Measurements from ENCODE around the gene RASAL3.

The RASAL3 gene

GRCh38 chr19:15471639-15472101, 7.3 kb upstream of the RASAL3 start:
- DNase-seq, result no peak

GRCh38 chr19:15469513-15470297, 5.4 kb upstream of the RASAL3 start:
- no peak for DNase-seq

- no peak for DNase-seq
Observed at GRCh38 chr19:15468675-15469512, 4.5 kb upstream of the RASAL3 start.

- DNase-seq, result no peak
Observed at GRCh38 chr19:15467734-15468214, 3.4 kb upstream of the RASAL3 start.

GRCh38 chr19:15466851-15467733, 2.7 kb upstream of the RASAL3 start:
- DNase-seq, result no peak

GRCh38 chr19:15463861-15464371, 428 bp downstream of the RASAL3 start:
- DNase-seq, result no peak

GRCh38 chr19:15461694-15462093, 2.6 kb downstream of the RASAL3 start:
- no peak for DNase-seq

- DNase-seq, result no peak
Observed at GRCh38 chr19:15457701-15458484, 6.5 kb downstream of the RASAL3 start.

GRCh38 chr19:15456871-15457700, 7.3 kb downstream of the RASAL3 start:
- peak in 1 of 2 experiments; percentile 4 for DNase-seq

- no peak for DNase-seq
Observed at GRCh38 chr19:15456441-15456840, 7.9 kb downstream of the RASAL3 start.

- DNase-seq, result no peak
Observed at GRCh38 chr19:15455996-15456395, 8.3 kb downstream of the RASAL3 start.

GRCh38 chr19:15453906-15454860, 10.2 kb downstream of the RASAL3 start:
- DNase-seq, result no peak

- DNase-seq, result no peak
Observed at GRCh38 chr19:15453091-15453578, 11.2 kb downstream of the RASAL3 start.

- peak in 1 of 2 experiments; percentile 8 for DNase-seq
Observed at GRCh38 chr19:15452111-15453047, 12.0 kb downstream of the RASAL3 start.

- DNase-seq, result no peak
Observed at GRCh38 chr19:15450528-15450890, 13.8 kb downstream of the RASAL3 start.

GRCh38 chr19:15449620-15450527, 14.5 kb downstream of the RASAL3 start, which contains the start of gene WIZ:
Gene WIZ (minus strand): TSS chr19:15449956. CDS start chr19:15448307, 1,649 bp downstream.
- DNase-seq, result peak in 1 of 2 experiments; percentile 38
